Activated CD4-positive, alpha-beta memory T cell treated with anti-CD3 and anti-CD28 coated beads for 36 hours (primary cell): ENCODE data around the gene PDE4D. TPM values are rescaled to one million over a fixed set of nuclear protein-coding genes. Genes with fewer than 3 reads are reported as not detected.
"Not testable (repeated sequence)": the region's sequence is repeated elsewhere in the genome, so short reads cannot be mapped to it uniquely, and the experiment has no call there.

Experiments
- CTCF ChIA-PET: fragments of 350-600 bp; sonication (Branson Sonifier 250); formaldehyde crosslinking; loops from one replicate; lab custom pipeline; 2021; ENCODE audit warnings: antibody characterized with exemption, inconsistent platforms; lab: Charles Lee
- POLR2A ChIA-PET: fragments of 350-600 bp; sonication (Branson Sonifier 250); formaldehyde crosslinking; loops from one replicate; lab custom pipeline; 2021; ENCODE audit warnings: antibody characterized with exemption; lab: Charles Lee
- DNase-seq: peaks from one replicate; pipeline ENCODE4 v3.0.0-alpha.2; 2020
- H3K27ac Mint-ChIP-seq: one replicate; pipeline ENCODE4 v1.8.0; 2021; ENCODE audit warnings: mixed read lengths
- H3K27me3 Mint-ChIP-seq: one replicate; pipeline ENCODE4 v1.8.0; 2021; ENCODE audit warnings: mixed read lengths
- H3K36me3 Mint-ChIP-seq: one replicate; pipeline ENCODE4 v1.8.0; 2021; ENCODE audit warnings: mixed read lengths
- H3K4me1 Mint-ChIP-seq: one replicate; pipeline ENCODE4 v1.8.0; 2021; ENCODE audit warnings: low read depth, mixed read lengths
- H3K4me3 Mint-ChIP-seq: one replicate; pipeline ENCODE4 v1.8.0; 2021; ENCODE audit warnings: mild to moderate bottlenecking, mixed read lengths
- H3K9me3 Mint-ChIP-seq: one replicate; pipeline ENCODE4 v1.8.0; 2021; ENCODE audit warnings: mixed read lengths
- intact Hi-C: fragments of 100-400 bp; cut with micrococcal nuclease; formaldehyde crosslinking; loops from one replicate; pipeline ENCODE4 v1.15.1; 2023
- total RNA-seq, 2 experiments: library from RNA; stranded (reverse); gene quantifications; one replicate each; pipeline ENCODE4 v1.2.3, GENCODE V29; 2021

Gene PDE4D
- total RNA-seq, 2 experiments from 2014 or later, result 49.3 to 50.8 TPM

DNA sequence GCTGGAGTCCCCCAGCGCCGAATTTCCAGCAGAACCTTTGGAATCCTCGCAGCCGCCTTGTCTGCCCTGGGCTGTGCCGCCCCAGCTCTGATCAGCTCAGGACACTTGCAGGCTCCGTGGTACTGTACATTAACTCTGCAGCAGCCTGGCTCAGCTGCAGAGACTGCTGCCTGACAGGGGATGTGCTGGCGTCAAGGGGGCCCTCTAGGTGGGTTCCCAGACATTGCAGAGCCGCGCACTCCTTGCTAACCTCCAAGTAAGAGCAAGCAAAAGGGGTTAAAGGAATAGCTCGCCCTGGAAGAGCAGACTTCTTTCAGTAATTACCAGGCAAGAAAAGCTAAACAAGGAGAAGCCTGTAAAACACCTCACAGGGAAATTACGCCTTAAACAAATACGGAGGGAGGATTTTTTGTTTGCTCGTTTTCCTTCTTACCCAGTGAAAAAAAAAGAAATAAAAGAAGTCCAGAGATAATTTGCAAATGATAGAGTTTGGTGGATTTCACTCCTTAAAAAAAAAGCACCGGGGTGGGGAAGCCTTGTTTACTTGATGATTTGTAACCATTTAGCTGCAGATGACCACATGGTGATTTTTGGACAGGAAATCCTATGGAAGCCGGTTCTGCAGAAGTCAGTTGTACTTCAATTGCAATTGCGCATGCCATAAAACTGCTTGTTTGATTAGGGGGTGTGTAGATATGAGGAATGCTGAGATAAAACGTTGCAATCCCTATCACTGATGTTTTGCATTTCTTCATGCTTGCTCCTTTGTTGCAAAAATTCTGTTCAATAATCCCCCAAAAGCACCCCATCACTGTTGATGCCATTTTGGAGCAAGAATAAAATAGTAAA lies 305.8 kb downstream of the PDE4D start:
- Mint-ChIP-seq H3K4me3 (no peak overlapping the region), H3K27me3 (peaks cover 6% of the 10 kb centered on the region), H3K36me3 (no peaks in the 10 kb centered on the region), H3K27ac (no peak overlapping the region), H3K4me1 (peaks cover 2% of the 10 kb centered on the region), H3K9me3 (no peaks in the 10 kb centered on the region)
- ChIA-PET POLR2A (no interaction called here), CTCF (no interaction called here)
- DNase-seq, result no peak
- intact Hi-C loops, result no loop called here

DNA sequence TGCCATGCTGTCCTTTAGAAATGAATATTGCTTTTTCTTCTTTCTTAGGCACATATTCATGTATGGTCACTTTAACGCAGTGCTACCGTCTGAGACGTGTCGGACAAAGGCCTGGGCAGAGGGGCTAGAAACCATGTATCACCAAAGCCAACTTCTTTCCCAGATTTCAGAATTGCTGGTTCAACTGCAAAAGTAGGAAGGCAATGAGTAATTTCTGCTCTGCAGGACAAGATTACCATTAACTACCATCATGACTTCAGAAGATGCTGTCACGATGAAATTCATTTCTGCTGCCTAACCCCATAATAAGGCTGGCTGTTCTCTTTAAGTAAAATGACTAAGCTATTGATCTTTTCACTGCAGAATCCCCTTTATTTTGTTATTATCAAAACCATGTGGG lies 306.7 kb downstream of the PDE4D start:
- Mint-ChIP-seq H3K27me3 (peaks cover 6% of the 10 kb centered on the region), H3K4me1 (peaks cover under 1% of the 10 kb centered on the region), H3K9me3 (no peaks in the 10 kb centered on the region), H3K4me3 (no peak overlapping the region), H3K27ac (no peak overlapping the region), H3K36me3 (no peaks in the 10 kb centered on the region)
- no peak for DNase-seq
- CTCF ChIA-PET, result no interaction called here
- intact Hi-C loops, result no loop called here
- POLR2A ChIA-PET, result no interaction called here

DNA sequence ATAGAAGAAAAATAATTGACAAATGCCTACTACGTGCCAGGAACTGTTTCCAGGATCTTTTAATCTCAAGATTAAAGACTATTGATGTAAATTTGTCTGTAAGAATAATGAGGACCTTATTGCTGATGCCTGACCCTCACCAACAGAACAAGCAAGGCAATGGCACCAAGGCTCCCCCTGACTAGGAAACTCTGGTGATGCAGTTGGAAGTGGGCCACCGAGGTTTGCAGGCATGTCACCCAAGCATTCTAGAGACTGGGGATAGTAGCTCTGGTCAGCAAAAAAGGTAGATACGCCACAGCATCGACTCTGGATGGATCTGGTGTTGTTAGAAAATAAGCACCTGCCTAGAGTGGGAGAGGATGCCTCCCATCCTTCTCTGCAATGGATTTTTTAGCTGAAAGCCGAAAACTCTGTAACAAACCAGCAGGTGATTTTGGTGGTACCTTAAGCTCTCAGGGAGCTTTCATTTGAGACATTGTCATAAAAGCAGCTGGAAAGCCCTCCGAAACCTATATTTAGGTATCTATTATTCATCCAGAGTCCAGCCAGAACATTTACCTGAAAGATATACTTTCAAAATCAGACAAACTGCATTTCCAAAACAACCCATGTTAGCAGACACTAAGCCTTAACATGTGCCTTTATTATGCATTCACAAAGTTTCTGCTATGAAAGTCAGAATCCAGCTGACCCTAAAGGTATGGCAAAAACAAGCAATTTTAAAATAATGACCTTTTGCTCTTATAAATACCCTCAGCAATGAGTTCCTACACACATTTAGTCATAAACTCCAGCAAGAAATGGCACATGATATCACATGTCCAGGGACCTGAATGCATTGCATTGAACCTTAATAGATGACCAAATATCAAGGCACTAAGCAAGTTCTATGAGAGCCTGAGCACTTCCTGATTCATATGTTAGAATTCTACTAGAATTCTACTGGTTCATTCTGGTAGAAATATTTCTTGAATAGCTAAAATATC lies 308.4 kb downstream of the PDE4D start:
- ChIA-PET POLR2A (no interaction called here), CTCF (no interaction called here)
- no peak for DNase-seq
- intact Hi-C loops, result no loop called here
- no peak overlapping the region for H3K27ac Mint-ChIP-seq
- no peaks in the 10 kb centered on the region for H3K4me1 Mint-ChIP-seq
- no peak overlapping the region for H3K4me3 Mint-ChIP-seq
- H3K27me3 Mint-ChIP-seq, result peaks cover 6% of the 10 kb centered on the region
- H3K36me3 Mint-ChIP-seq, result no peaks in the 10 kb centered on the region
- H3K9me3 Mint-ChIP-seq, result no peaks in the 10 kb centered on the region

DNA sequence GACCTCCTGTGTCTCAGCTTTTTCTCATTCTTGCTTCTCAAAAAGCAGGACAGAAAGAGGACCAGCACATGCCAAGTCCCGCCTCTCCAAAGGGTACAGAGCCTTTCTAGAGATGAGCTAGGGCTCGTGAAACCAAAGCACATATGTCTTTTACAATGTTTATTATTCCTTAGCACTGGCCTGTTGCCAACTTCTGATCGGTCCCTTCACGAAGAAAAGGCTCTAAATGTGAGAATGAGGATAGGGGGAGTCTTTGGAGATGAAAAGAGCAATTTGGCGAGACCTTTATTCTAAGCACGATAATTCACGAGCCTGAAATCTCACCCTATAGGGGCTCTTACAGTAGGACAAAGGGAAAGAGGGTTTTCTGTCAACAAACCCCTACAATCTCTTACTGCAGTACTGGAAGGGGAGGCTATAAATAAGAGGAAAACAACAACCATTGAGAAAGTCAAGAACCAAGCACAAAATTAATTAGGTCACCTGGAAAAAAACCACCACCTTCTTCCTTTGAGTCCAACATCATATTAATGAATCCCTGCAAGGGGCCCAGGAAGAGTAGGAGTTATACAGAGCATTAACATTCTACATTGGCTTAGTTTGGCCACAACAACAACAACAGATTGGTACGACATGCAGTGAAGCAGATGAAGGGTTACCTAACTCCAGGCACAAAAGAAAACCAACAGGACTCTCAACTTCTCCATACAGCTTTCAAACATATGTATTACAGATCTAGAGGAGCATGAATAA lies 309.5 kb downstream of the PDE4D start:
- Mint-ChIP-seq H3K27ac (no peak overlapping the region), H3K27me3 (peaks cover 6% of the 10 kb centered on the region)
- intact Hi-C loops, result no loop called here

DNA sequence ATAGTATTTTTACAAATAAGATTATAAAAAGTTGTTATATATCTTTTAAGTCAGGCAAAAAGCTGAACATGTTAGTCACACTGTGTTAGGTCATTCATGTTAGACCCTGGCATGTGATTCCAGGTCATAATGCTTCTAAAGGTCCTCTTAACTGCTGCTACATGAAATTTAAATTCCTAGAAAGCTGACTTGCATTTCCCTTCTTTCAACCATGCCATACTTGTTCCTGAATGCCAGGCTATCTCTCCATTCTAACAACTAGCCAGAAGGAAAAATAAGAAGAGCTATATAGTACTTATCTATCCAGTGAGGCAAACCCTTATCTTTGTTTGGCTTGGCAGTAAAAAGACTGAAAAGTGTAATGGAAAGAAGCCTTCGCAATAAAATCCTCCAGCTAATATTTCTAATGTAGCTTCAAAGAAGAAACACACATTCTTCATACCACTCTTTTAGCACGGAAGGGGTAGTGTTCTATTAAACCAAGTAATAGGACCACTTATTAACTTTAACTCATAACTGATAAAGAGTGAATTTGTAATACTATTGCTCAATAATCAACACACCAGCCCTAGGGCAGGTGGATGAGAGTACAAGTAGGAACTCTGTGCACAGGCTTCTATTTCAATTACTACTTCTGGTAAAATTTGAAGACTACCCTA lies 310.2 kb downstream of the PDE4D start:
- intact Hi-C loops, result no loop called here
- H3K9me3 Mint-ChIP-seq, result no peaks in the 10 kb centered on the region

More for the DNA sequence above, 309.5 kb downstream of the PDE4D start:
- no peak for DNase-seq
- H3K4me1 Mint-ChIP-seq, result no peaks in the 10 kb centered on the region
- POLR2A ChIA-PET, result no interaction called here
- CTCF ChIA-PET, result no interaction called here
- H3K4me3 Mint-ChIP-seq, result no peak overlapping the region
- no peaks in the 10 kb centered on the region for H3K36me3 Mint-ChIP-seq
- no peaks in the 10 kb centered on the region for H3K9me3 Mint-ChIP-seq

DNA sequence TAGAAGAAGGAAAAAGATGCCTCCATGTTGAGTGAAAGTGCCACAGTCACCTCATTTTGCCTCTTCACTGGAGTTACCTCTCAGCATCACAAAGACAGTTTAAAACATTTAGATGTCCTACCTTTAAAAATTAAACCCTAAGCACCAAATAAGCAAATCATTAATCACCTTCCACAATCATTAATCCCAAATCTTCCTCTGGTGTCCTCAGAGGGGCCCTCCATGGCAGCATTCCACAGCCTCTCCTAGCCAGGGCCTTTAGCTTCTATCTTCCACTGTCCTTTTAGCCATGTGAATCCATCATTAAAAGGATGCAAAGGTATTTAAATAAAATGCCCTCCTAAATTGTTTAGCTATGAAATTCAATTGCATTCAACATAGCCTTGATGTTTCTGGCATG lies 310.8 kb downstream of the PDE4D start:
- Mint-ChIP-seq H3K27me3 (peaks cover 7% of the 10 kb centered on the region), H3K9me3 (no peaks in the 10 kb centered on the region)
- intact Hi-C loops, result no loop called here

More for the DNA sequence above, 310.2 kb downstream of the PDE4D start:
- ChIA-PET CTCF (no interaction called here), POLR2A (no interaction called here)
- Mint-ChIP-seq H3K27me3 (peaks cover 7% of the 10 kb centered on the region), H3K27ac (no peak overlapping the region), H3K4me1 (no peaks in the 10 kb centered on the region), H3K4me3 (no peak overlapping the region), H3K36me3 (no peaks in the 10 kb centered on the region)
- DNase-seq, result no peak

DNA sequence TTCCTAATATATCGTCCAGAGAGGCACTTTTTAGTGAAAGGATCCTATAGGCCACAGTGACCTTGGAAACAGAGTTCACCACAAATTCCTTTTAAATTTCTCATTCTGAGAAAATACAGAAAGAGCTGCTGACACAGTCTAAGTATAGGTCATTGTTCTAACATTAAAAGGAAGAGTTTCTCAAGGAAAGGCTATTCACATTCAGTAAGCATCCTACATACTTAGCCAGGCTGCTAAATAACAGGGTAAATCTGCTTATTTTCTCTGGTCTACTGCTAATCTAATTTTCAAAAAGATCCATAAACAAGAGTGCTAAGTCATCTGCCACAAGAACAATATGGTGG lies 313.7 kb downstream of the PDE4D start:
- Mint-ChIP-seq H3K9me3 (no peaks in the 10 kb centered on the region), H3K4me3 (no peak overlapping the region), H3K36me3 (no peaks in the 10 kb centered on the region), H3K4me1 (no peaks in the 10 kb centered on the region), H3K27ac (no peak overlapping the region), H3K27me3 (peaks cover 1% of the 10 kb centered on the region)
- POLR2A ChIA-PET, result no interaction called here
- DNase-seq, result no peak
- intact Hi-C loops, result no loop called here
- CTCF ChIA-PET, result no interaction called here

More for the DNA sequence above, 310.8 kb downstream of the PDE4D start:
- no peak for DNase-seq
- Mint-ChIP-seq H3K27ac (no peak overlapping the region), H3K4me1 (no peaks in the 10 kb centered on the region), H3K4me3 (no peak overlapping the region), H3K36me3 (no peaks in the 10 kb centered on the region)
- ChIA-PET CTCF (no interaction called here), POLR2A (no interaction called here)

DNA sequence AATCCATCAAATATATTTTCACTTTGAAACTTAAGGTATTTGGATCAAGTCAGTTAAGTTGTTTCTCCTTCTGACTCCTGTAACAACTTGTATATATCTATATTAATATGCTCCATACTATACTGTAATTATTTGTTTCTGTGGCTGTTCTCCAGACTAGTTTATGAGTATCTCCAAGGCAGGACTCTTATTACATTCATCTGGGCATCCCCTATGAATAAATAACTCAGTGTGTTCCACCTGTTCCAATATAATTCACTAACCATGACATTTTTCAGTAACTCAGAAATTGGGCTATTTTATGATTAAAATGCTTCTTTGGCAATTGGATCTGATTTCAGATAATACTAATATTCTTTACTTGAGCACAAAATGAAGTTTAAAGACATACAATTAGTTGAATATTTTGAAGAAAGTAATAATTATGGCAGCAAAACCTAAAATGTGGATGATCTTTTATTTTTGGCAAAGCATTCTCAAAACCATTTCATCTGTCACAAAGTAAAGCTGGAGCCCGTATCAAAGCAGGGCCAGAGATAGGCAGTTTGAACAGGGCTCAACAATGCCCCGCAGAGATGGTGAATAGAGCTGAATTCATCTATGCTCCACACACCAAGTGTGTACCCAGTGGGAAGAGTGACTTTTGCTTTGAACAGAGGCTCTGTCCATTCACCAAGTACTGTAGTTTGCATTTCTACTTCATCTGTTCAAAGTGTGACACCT lies 314.3 kb downstream of the PDE4D start:
- Mint-ChIP-seq H3K4me3 (no peak overlapping the region), H3K4me1 (no peaks in the 10 kb centered on the region), H3K36me3 (no peaks in the 10 kb centered on the region), H3K27me3 (peaks cover 1% of the 10 kb centered on the region), H3K27ac (no peak overlapping the region), H3K9me3 (no peaks in the 10 kb centered on the region)
- intact Hi-C loops, result no loop called here
- POLR2A ChIA-PET, result no interaction called here
- CTCF ChIA-PET, result no interaction called here
- no peak for DNase-seq

DNA sequence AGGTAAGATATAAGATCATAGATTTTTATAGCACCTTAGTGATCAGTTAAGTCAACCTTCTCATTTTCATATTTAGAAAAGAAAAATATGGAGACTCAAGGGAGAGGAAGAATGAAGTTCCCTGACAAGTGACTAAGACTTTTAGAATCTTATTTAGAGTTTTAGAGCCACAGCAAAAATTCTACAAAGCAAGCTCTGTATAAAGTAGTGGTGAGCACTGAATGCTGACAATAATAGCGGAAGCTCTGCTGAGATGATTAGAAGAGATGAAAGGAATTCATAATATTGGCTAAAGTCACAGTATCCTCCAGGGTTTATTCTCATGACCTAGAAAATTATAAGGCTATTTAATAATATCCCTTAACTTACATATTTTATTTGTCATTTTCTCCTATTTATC lies 316.0 kb downstream of the PDE4D start:
- intact Hi-C loops, result no loop called here
- Mint-ChIP-seq H3K4me1 (no peaks in the 10 kb centered on the region), H3K36me3 (no peaks in the 10 kb centered on the region), H3K9me3 (no peaks in the 10 kb centered on the region), H3K27ac (no peak overlapping the region), H3K4me3 (no peak overlapping the region), H3K27me3 (peaks cover 1% of the 10 kb centered on the region)
- no peak for DNase-seq
- ChIA-PET POLR2A (no interaction called here), CTCF (no interaction called here)

DNA sequence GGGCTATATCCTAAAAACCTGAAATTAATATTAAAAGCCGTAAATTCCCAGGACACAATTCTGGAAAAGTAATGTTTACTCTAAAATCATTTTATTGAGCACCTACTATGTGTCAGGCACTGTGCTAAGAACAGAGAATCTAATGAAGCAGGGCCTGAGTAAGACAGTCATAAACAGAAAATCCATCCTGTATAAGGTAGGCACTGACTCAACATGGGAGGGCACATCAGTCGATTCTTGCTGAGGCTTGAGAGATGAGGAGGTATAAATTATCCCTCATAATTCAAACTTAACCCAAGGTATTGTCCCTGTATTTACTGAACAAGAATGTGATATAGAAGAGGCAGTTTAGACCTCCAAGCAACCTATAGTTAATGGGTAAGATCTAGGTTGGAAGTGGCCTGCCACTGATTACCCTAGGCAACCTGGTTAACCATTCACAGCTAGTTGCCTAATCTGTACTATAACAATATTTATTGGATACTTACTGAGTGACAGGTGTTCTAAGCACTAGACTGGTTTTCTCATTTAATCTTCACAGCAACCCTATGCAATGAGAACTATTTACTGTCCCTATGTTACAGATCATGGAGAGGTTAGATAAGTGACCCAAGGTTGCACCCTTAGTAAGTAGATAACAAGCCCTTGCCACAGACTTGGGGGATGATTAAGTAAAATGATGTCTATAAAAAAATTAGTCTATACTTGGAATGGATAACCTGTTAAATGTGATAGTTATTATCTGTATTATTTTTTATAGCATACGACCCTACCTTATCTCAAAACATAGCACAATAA lies 317.7 kb downstream of the PDE4D start:
- intact Hi-C loops, result no loop called here
- CTCF ChIA-PET, result no interaction called here
- Mint-ChIP-seq H3K27ac (no peak overlapping the region), H3K4me3 (no peak overlapping the region), H3K27me3 (peaks cover 1% of the 10 kb centered on the region), H3K4me1 (no peaks in the 10 kb centered on the region), H3K36me3 (no peaks in the 10 kb centered on the region), H3K9me3 (no peaks in the 10 kb centered on the region)
- no peak for DNase-seq
- POLR2A ChIA-PET, result no interaction called here

DNA sequence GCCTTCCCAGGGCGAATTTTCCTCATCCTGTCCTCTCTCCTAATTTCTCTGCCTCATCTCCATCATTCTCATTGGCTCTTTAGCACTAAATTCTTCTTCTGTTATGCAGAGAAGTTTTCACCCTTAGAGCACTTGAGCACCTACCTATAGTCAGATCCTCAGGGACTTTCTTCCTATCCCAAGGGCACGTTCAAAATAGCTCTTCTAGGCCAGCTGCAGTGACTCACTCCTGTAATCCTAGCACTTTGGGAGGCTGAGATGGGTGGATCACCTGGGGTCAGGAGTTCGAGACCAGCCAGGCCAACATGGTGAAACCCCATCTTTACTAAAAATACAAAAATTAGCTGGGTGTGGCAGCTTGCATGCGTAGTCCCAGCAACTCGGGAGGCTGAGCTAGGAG lies 320.0 kb downstream of the PDE4D start:
- H3K27ac Mint-ChIP-seq, H3K27me3 Mint-ChIP-seq, CTCF ChIA-PET, H3K4me1 Mint-ChIP-seq, POLR2A ChIA-PET, intact Hi-C loops, DNase-seq, H3K9me3 Mint-ChIP-seq, H3K36me3 Mint-ChIP-seq, H3K4me3 Mint-ChIP-seq: not testable (repeated sequence)
